Body of pancreas (tissue), 4 donors: ENCODE data around the gene VWA8. TPM values are rescaled to one million over a fixed set of nuclear protein-coding genes. Genes with fewer than 3 reads are reported as not detected.
"Not testable (repeated sequence)": the region's sequence is repeated elsewhere in the genome, so short reads cannot be mapped to it uniquely, and the experiment has no call there.

Source experiments
- ATAC-seq: fragments of 150-250 bp; one replicate; pipeline ENCODE4 v1.9.1; 2016
- DNase-seq, 4 donors: peaks; one replicate each; pipeline ENCODE4 v3.0.0-alpha.2; 2019
- H3K27ac ChIP-seq, 4 donors: fragments of 200-600 bp; sonication (generic); 1 replicate in 3 of 4; 2 replicates in 1 of 4; pipeline versions ENCODE4 v1.5.1 to v1.6.1; 2016 to 2019; ENCODE audit warnings: mild to moderate bottlenecking in 1 of 4, mixed read lengths in 1 of 4, moderate library complexity in 1 of 4
- H3K27me3 ChIP-seq, 2 donors: fragments of 200-600 bp; sonication (generic); one replicate each; pipeline ENCODE4 v1.6.0; 2016; ENCODE audit warnings: mild to moderate bottlenecking in 1 of 2
- H3K36me3 ChIP-seq, 2 donors: fragments of 200-600 bp; sonication (generic); replicated peaks in 1 of 2; 2 replicates each; pipeline ENCODE4 v1.5.1; 2016; ENCODE audit warnings: low read depth in 2 of 2; ENCODE audit not compliant: insufficient read depth in 1 of 2
- H3K4me1 ChIP-seq: fragments of 200-600 bp; sonication (generic); one replicate; pipeline ENCODE4 v1.6.0; 2016
- H3K4me3 ChIP-seq, 2 donors: fragments of 200-600 bp; sonication (generic); 1 replicate in 1 of 2; 2 replicates in 1 of 2; pipeline ENCODE4 v1.5.1; 2016 to 2019
- H3K9me3 ChIP-seq, 3 donors: fragments of 200-600 bp; sonication (generic); 1 replicate in 2 of 3; 2 replicates in 1 of 3; pipeline ENCODE4 v1.5.1; 2016
- POLR2A ChIP-seq, 3 donors: fragments of 450-650 bp; IDR thresholded peaks; one replicate each; pipeline ENCODE4 v1.6.1; 2016; ENCODE audit warnings: antibody characterized with exemption in 3 of 3, mild to moderate bottlenecking in 2 of 3
- WGBS, 2 donors: methylation state at CpG; one replicate each; pipeline ENCODE4 v1.1.5; 2017; 5-methylcytosine and 5-hydroxymethylcytosine counted together
- intact Hi-C: fragments of 100-400 bp; cut with DNase I; formaldehyde crosslinking; loops from one replicate; pipeline ENCODE4 v1.15.1; 2023
- total RNA-seq, 2 donors: library from RNA; depleted of rRNA; stranded (reverse); fragments of >200 nt; gene quantifications; one replicate each; pipeline ENCODE4 v1.1.0, GENCODE V29; 2016
- TF ChIP-seq, protein P1 (sequence below), 7 experiments: fragments of 450-650 bp in 4 of 7; fragments of 200-600 bp in 3 of 7; sonication (generic) in 3 of 7; IDR thresholded peaks; one replicate each; pipeline ENCODE4 v1.5.1; 2016 to 2019; ENCODE audit warnings: antibody characterized with exemption in 7 of 7

VWA8 gene
- total RNA-seq, 2 donors from 2014 or later = 15.8 to 29.3 TPM

DNA sequence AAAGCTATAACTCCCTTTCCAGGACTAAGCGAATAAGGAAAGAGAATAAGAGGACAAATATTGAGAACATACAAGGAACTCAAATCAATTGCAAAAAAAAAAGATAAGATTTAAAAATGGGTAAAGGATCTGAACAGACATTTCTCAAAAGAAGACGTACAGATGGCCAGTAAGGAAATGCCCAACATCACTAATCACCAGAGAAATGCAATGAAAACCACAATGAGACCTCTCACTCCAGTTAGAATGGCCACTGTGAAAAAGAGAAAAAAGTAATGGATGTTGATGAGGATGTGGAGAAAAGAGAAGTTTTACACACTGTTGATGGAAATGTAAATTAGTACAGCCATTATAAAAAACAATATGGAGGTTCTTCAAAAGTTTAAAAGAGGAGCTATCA is 63.8 kb downstream of the VWA8 start:
- 91 to 98% methylated on average over 2 of the region's 2 CpGs for WGBS, 2 donors
- no peaks in the 10 kb centered on the region for H3K9me3 ChIP-seq
- H3K4me3 ChIP-seq = no peak overlapping the region
- intact Hi-C loops = no loop called here
- no peaks in the 10 kb centered on the region for H3K36me3 ChIP-seq
- H3K4me1 ChIP-seq = no peaks in the 10 kb centered on the region
- TF ChIP-seq, protein P1, sequence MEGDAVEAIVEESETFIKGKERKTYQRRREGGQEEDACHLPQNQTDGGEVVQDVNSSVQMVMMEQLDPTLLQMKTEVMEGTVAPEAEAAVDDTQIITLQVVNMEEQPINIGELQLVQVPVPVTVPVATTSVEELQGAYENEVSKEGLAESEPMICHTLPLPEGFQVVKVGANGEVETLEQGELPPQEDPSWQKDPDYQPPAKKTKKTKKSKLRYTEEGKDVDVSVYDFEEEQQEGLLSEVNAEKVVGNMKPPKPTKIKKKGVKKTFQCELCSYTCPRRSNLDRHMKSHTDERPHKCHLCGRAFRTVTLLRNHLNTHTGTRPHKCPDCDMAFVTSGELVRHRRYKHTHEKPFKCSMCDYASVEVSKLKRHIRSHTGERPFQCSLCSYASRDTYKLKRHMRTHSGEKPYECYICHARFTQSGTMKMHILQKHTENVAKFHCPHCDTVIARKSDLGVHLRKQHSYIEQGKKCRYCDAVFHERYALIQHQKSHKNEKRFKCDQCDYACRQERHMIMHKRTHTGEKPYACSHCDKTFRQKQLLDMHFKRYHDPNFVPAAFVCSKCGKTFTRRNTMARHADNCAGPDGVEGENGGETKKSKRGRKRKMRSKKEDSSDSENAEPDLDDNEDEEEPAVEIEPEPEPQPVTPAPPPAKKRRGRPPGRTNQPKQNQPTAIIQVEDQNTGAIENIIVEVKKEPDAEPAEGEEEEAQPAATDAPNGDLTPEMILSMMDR (IDR thresholded peaks at IDR 0.05) = no peak
- TF ChIP-seq POLR2A (IDR thresholded peaks at IDR 0.05) = no peak
- H3K27ac ChIP-seq = no peak overlapping the region
- no peak for DNase-seq
- H3K27me3 ChIP-seq = no peaks in the 10 kb centered on the region
- ATAC-seq = no peak

DNA sequence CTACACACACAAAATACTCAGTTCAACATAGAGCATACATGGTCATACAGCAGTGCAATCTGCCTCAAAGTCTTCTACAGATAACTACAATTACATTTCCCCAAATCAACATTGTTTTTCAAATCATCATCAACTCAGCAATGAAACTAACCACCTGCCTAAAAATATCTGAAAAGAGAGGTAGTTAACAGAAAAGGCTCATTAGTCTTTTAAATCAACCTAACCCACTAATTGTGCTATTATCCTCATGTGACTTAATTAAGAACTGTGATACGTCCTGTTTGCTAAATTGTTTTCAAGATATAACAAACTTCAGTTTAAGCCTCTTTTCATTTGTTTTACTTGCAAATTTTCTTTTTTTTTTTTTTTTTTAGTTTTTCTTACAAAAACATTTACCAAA is 65.4 kb downstream of the VWA8 start:
- intact Hi-C loops = no loop called here
- 91 to 95% methylated on average over 1 of the region's 1 CpG for WGBS, 2 donors
- TF ChIP-seq POLR2A (IDR thresholded peaks at IDR 0.05) = no peak
- TF ChIP-seq, protein P1 (IDR thresholded peaks at IDR 0.05) = no peak

DNA sequence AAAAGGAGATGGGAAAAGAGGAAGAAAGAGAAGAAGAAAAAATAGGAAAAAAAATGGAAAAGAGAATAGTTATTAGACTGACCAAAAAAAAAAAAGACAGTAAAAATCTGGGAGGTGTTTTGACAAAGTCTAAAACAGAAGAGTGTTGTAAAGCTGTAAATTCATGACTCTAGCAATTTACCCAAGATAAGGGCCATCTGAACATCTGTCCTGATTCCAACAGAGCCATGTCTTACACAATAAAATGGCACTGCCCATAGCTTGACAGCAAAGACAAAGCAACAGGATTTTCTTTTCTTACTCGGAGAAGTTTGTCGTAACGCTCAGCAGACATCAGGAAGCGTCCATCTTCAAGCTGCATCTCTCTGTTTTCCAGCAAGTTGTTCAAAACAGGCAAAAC is 69.8 kb downstream of the VWA8 start:
- ATAC-seq = no peak
- H3K4me1 ChIP-seq = no peaks in the 10 kb centered on the region
- no peak for TF ChIP-seq POLR2A (IDR thresholded peaks at IDR 0.05)
- TF ChIP-seq, protein P1 (IDR thresholded peaks at IDR 0.05) = no peak
- H3K27ac ChIP-seq = no peak overlapping the region
- intact Hi-C loops = no loop called here
- H3K36me3 ChIP-seq = peaks cover 0 to 2% of the 10 kb centered on the region in 2 donors
- no peak overlapping the region for H3K4me3 ChIP-seq
- 97% methylated on average over 4 of the region's 4 CpGs for WGBS, 2 donors
- no peak for DNase-seq
- no peaks in the 10 kb centered on the region for H3K27me3 ChIP-seq
- no peaks in the 10 kb centered on the region for H3K9me3 ChIP-seq

More for the DNA sequence above, 65.4 kb downstream of the VWA8 start:
- no peaks in the 10 kb centered on the region for H3K36me3 ChIP-seq
- ATAC-seq = no peak
- H3K27me3 ChIP-seq = no peaks in the 10 kb centered on the region
- H3K4me3 ChIP-seq = no peak overlapping the region
- H3K9me3 ChIP-seq = no peaks in the 10 kb centered on the region
- DNase-seq = no peak
- H3K4me1 ChIP-seq = no peaks in the 10 kb centered on the region
- no peak overlapping the region for H3K27ac ChIP-seq

DNA sequence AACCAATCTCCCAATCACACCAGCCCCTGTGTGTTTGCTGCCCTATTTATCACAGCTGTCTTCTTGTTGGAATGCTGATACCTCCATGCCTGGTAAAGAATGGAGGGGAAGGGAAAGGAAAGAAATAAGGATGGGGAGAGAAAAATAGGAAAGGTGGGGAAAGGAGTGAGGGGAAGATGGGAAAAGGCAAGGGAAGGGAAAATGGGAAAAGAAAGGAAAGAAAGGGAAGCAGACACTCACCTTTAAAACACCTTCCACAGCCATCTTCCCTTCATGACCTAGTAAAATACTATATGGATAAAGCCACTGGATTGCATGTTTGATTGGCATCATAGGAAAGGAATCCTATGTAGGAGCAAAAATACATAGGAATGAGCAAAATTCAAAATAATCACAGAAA is 77.8 kb downstream of the VWA8 start:
- intact Hi-C loops = no loop called here
- Histone ChIP-seq H3K4me3 (no peak overlapping the region), H3K27me3 (no peaks in the 10 kb centered on the region), H3K36me3 (no peaks in the 10 kb centered on the region), H3K4me1 (no peaks in the 10 kb centered on the region), H3K27ac (no peak overlapping the region), H3K9me3 (no peaks in the 10 kb centered on the region)
- ATAC-seq = no peak
- no peak for DNase-seq
- TF ChIP-seq POLR2A (IDR thresholded peaks at IDR 0.05) = no peak
- TF ChIP-seq, protein P1 (IDR thresholded peaks at IDR 0.05) = no peak

DNA sequence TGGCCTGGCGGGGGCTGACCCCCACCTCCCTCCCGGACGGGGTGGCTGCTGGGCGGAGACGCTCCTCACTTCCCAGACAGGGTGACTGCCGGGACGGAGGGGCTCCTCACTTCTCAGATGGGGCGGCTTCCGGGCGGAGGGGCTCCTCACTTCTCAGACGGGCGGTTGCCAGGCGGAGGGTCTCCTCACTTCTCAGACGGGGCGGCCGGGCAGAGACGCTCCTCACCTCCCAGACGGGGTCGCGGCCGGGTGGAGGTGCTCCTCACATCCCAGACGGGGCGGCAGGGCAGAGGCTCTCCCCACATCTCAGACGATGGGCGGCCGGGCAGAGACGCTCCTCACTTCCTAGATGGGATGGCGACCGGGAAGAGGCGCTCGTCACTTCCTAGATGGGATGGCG is 79.0 kb downstream of the VWA8 start:
- H3K9me3 ChIP-seq, H3K4me3 ChIP-seq, intact Hi-C loops, H3K36me3 ChIP-seq, H3K27ac ChIP-seq, H3K4me1 ChIP-seq, H3K27me3 ChIP-seq, ATAC-seq, DNase-seq: not testable (repeated sequence)
- 91 to 98% methylated on average over 8 to 18 of the region's 32 CpGs for WGBS, 2 donors
